NB4 (cell line): Measurements from ENCODE around the gene ELAPOR2.

ENCODE experiments used
- DNase-seq: peaks from one replicate; pipeline ENCODE4 v3.0.0; 2010; ENCODE audit warnings: low read depth
- H3K4me3 ChIP-seq: one replicate; pipeline ENCODE4 v1.5.1; 2011; ENCODE audit warnings: mild to moderate bottlenecking, low read depth, low read length, moderate library complexity
- MYC ChIP-seq: IDR thresholded peaks from 2 replicates; pipeline ENCODE4 v1.6.1; 2011; ENCODE audit warnings: low read depth, low read length
- POLR2A ChIP-seq: IDR thresholded peaks from 2 replicates; pipeline ENCODE4 v1.6.1; 2011; ENCODE audit warnings: mild to moderate bottlenecking; ENCODE audit not compliant: insufficient read length; ENCODE audit errors: extremely low read depth
- TF ChIP-seq, protein P1 (sequence below): IDR thresholded peaks from one replicate; pipeline ENCODE4 v1.5.1; 2012; ENCODE audit warnings: low read depth, low read length
- TF ChIP-seq, protein P2 (sequence below): IDR thresholded peaks from 2 replicates; pipeline ENCODE4 v1.6.1; 2011; ENCODE audit warnings: low read depth, low read length

The ELAPOR2 gene, protein sequence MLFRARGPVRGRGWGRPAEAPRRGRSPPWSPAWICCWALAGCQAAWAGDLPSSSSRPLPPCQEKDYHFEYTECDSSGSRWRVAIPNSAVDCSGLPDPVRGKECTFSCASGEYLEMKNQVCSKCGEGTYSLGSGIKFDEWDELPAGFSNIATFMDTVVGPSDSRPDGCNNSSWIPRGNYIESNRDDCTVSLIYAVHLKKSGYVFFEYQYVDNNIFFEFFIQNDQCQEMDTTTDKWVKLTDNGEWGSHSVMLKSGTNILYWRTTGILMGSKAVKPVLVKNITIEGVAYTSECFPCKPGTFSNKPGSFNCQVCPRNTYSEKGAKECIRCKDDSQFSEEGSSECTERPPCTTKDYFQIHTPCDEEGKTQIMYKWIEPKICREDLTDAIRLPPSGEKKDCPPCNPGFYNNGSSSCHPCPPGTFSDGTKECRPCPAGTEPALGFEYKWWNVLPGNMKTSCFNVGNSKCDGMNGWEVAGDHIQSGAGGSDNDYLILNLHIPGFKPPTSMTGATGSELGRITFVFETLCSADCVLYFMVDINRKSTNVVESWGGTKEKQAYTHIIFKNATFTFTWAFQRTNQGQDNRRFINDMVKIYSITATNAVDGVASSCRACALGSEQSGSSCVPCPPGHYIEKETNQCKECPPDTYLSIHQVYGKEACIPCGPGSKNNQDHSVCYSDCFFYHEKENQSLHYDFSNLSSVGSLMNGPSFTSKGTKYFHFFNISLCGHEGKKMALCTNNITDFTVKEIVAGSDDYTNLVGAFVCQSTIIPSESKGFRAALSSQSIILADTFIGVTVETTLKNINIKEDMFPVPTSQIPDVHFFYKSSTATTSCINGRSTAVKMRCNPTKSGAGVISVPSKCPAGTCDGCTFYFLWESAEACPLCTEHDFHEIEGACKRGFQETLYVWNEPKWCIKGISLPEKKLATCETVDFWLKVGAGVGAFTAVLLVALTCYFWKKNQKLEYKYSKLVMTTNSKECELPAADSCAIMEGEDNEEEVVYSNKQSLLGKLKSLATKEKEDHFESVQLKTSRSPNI

DNA sequence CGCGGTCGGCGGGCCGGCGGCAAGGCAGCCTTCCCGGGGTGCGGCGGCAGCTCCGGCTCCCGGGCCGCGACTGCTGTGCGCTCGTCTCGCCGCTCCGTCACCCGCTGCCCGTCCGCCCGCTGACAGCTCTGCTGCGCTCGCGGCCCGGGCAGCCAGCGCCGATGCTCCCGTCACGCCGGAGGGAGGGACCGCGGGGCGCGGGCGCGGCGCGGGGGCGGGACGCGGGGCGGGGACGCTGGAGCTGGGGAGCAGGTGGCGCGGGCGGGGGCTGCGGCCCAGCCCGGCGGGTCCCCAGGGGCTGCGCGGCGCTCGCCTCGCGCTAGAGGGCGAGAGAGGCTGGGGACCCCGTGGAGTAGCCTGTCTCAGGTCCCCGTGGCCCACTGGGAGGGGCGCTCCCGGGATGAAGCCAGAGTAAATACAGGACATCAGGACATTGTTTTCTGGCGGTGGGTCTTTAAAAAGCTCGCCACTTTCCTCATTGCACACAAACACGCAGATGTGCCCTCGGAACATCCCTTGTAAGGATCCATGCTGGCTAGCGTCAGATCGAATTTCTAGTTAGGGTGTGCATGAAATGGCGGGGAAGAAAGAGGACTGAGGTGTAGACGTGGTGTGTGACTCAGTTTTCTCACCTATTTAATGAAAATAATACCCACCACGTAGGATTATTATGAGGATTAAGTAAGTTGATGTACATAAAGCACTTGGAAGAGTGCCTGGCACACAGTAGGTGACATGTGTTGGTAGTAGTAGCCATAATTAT is at the start of gene ELAPOR2:
Gene ELAPOR2, minus strand, starts transcription at position 130 of the 763 bp plus-strand sequence. CDS start 141 bp downstream, outside the sequence.
- peak; percentile 78 for DNase-seq
- TF ChIP-seq, protein P1, sequence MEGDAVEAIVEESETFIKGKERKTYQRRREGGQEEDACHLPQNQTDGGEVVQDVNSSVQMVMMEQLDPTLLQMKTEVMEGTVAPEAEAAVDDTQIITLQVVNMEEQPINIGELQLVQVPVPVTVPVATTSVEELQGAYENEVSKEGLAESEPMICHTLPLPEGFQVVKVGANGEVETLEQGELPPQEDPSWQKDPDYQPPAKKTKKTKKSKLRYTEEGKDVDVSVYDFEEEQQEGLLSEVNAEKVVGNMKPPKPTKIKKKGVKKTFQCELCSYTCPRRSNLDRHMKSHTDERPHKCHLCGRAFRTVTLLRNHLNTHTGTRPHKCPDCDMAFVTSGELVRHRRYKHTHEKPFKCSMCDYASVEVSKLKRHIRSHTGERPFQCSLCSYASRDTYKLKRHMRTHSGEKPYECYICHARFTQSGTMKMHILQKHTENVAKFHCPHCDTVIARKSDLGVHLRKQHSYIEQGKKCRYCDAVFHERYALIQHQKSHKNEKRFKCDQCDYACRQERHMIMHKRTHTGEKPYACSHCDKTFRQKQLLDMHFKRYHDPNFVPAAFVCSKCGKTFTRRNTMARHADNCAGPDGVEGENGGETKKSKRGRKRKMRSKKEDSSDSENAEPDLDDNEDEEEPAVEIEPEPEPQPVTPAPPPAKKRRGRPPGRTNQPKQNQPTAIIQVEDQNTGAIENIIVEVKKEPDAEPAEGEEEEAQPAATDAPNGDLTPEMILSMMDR: peak; percentile 40
- TF ChIP-seq MYC (peak; percentile 48), POLR2A (no peak)
- TF ChIP-seq, protein P2, sequence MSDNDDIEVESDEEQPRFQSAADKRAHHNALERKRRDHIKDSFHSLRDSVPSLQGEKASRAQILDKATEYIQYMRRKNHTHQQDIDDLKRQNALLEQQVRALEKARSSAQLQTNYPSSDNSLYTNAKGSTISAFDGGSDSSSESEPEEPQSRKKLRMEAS: no peak
- peak within 1 kb of the TSS; percentile 49 for H3K4me3 ChIP-seq

DNA sequence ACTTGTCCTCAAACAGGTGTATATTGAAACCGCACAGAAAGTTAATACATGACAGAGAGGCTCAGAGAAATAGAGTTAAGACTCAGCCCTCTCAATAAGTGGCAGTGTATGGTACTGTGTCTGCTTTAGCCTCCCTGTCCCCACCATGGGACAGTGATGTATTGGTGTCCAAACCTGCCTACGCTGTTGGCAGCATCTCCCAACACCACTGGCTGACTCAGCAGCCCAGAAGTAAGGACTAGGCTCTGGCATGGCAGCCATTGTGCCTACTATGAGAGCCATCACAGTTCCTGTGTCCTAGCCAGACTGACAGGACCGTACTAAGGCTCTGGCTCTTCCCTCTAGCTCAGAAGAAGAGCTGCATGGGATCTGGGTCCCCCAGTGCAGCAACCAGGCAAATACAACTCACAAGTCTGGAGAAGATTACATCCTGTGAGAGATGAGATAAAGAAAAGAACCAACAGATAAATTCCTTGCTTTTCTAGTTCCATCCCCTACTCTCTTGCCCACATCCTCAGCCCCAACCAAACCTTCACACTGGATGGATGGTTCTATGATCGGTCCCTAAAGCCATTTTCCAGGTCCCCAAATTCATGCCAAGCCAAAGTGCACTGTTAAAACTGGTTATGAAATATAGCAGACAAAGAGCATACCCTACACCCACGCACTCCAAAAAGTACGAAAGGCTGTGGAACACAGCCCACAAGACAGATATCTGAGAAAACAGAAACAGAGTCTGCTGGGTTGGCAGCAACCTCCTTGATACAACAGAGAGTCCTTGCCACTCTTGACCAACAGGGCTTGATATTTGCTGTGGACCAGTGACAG is 48.7 kb upstream of the ELAPOR2 start:
- DNase-seq: no peak

DNA sequence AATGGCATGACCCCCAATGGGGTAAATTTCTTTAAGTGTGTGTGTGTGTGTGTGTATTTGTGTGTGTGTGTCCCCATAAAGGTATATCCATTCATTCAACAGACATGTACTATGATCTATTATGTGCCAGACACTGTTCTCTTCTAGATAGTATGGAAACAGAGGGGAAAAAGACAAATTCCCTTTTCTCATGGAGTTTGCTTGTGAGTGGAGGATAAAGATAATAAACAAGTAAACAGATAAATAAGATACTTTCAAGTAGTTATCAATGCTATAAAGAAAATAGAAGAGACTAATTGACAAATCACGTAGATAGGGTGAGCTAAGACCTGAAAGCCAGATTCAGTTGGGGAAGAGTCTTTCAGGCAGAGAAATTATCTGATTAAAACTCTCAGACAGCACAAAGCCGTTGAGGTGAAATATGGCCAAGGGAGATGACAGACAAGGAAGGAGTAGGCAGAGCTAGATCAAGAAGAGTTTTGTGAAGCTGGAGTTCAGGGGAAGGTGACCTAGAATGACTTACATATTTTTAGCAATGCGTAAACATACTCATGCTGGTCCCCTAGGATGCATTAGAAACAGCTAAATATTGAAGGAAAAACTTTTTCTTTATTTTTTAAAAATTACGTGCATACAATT is 47.6 kb upstream of the ELAPOR2 start:
- TF ChIP-seq MYC (no peak), POLR2A (no peak)
- TF ChIP-seq, protein P2: no peak
- TF ChIP-seq, protein P1: no peak
- H3K4me3 ChIP-seq: no peak overlapping the region
- DNase-seq: no peak

More for the DNA sequence above, 48.7 kb upstream of the ELAPOR2 start:
- TF ChIP-seq POLR2A: no peak
- TF ChIP-seq, protein P2: no peak
- TF ChIP-seq, protein P1: no peak
- no peak for TF ChIP-seq MYC
- no peak overlapping the region for H3K4me3 ChIP-seq

DNA sequence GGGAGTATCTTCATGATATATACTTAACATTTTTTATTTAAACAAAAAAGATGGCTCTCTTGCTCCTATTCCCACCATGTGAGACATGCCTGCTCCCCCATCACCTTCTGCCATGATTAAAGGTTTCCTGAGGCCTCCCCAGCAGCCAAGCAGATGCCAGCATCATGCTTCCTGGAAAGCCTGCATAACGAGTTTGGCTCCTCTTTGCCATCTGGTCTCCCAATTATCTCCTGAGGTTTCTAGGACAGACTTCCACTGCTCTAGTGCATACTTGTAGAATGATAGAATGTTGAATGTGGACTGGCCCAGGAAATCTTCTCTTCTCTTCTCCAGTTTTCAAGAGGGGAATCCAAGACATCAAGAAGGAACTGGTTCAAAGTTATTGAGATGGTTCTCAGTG is 45.9 kb upstream of the ELAPOR2 start:
- TF ChIP-seq MYC: no peak
- no peak for TF ChIP-seq POLR2A
- TF ChIP-seq, protein P2: no peak
- TF ChIP-seq, protein P1: no peak
- no peak for DNase-seq

More for the DNA sequence above, 45.9 kb upstream of the ELAPOR2 start:
- no peak overlapping the region for H3K4me3 ChIP-seq
